GM12891 (cell line): ENCODE data around the gene TPX2.

Experiments
- PAX5 ChIP-seq: IDR thresholded peaks from 2 replicates; pipeline ENCODE4 v1.6.1; 2011; ENCODE audit warnings: low read length, moderate library complexity, mild to moderate bottlenecking; ENCODE audit not compliant: insufficient read depth, severe bottlenecking
- POLR2A ChIP-seq: IDR thresholded peaks from 2 replicates; pipeline ENCODE4 v1.6.1; 2011; ENCODE audit warnings: low read depth, low read length, control low read depth
- POLR2AphosphoS5 ChIP-seq: IDR thresholded peaks from 2 replicates; pipeline ENCODE4 v1.6.1; 2011; ENCODE audit warnings: low read depth, low read length, control low read depth
- POU2F2 ChIP-seq: IDR thresholded peaks from 2 replicates; pipeline ENCODE4 v1.6.1; 2011; ENCODE audit warnings: low read depth, mild to moderate bottlenecking, control low read depth, low read length, moderate library complexity
- SPI1 ChIP-seq: IDR thresholded peaks from 2 replicates; pipeline ENCODE4 v1.6.1; 2011; ENCODE audit warnings: low read depth, low read length, control low read depth
- TAF1 ChIP-seq: IDR thresholded peaks from 2 replicates; pipeline ENCODE4 v1.6.1; 2011; ENCODE audit warnings: low read depth, low read length, control low read depth

- TF ChIP-seq POLR2A (no peak), POLR2AphosphoS5 (no peak), TAF1 (no peak), SPI1 (no peak), PAX5 (no peak), POU2F2 (no peak)
Measured at GRCh38 chr20:31811796-31812728, 73.0 kb downstream of the TPX2 start.
